SK-N-SH (cell line): ENCODE data around the gene LRMDA. TPM values are rescaled to one million over a fixed set of nuclear protein-coding genes. Genes with fewer than 3 reads are reported as not detected.

ENCODE experiments used
- CTCF ChIA-PET: fragments of 300-600, 350-600 bp; formaldehyde crosslinking; extraction: SDS; loops from one replicate; lab custom pipeline; 2021; lab: Yijun Ruan, JAX
- POLR2A ChIA-PET: fragments of 350-600 bp; sonication (Branson Sonifier 250); formaldehyde crosslinking; extraction: SDS; loops from one replicate; lab custom pipeline; 2020; ENCODE audit warnings: antibody characterized with exemption, inconsistent platforms; lab: Yijun Ruan, JAX
- DNase-seq: peaks from one replicate; pipeline ENCODE4 v3.0.0; 2012
- H2AFZ ChIP-seq: fragments of 200-600 bp; sonication (generic); 2 replicates; pipeline ENCODE4 v1.8.1; 2016; ENCODE audit warnings: antibody characterized with exemption, mild to moderate bottlenecking, low read depth
- H3F3A ChIP-seq: fragments of 200-600 bp; sonication (generic); replicated peaks from 2 replicates; pipeline ENCODE3; 2016; ENCODE audit warnings: antibody characterized with exemption, mild to moderate bottlenecking; ENCODE audit not compliant: insufficient read depth
- H3K27ac ChIP-seq, 2 experiments: fragments of 200-500 bp in 1 of 2; fragments of 200-600 bp in 1 of 2; sonication (Bioruptor generic) in 1 of 2; sonication (generic), shearing (Covaris generic) in 1 of 2; 2 replicates each; pipeline versions ENCODE4 v1.5.1 to v1.6.1; 2014 to 2016; ENCODE audit warnings: low read depth in 2 of 2, inconsistent platforms in 1 of 2, low read length in 1 of 2, mild to moderate bottlenecking in 1 of 2, mixed read lengths in 1 of 2
- H3K27me3 ChIP-seq: fragments of 200-600 bp; sonication (generic), shearing (Covaris generic); 2 replicates; pipeline ENCODE4 v1.6.1; 2016; ENCODE audit warnings: mixed run types; ENCODE audit not compliant: insufficient read depth
- H3K36me3 ChIP-seq, 2 experiments: fragments of 200-500 bp in 1 of 2; fragments of 200-600 bp in 1 of 2; sonication (Bioruptor generic) in 1 of 2; sonication (generic) in 1 of 2; replicated peaks in 1 of 2; 2 replicates each; pipeline versions ENCODE3 to v1.5.1; 2014 to 2016; ENCODE audit warnings: low read length in 1 of 2, mild to moderate bottlenecking in 1 of 2; ENCODE audit not compliant: insufficient read depth in 2 of 2, control insufficient read depth in 1 of 2
- H3K4me1 ChIP-seq, 2 experiments: fragments of 200-500 bp in 1 of 2; fragments of 200-600 bp in 1 of 2; sonication (Bioruptor generic) in 1 of 2; sonication (generic), shearing (Covaris generic) in 1 of 2; 2 replicates each; pipeline versions ENCODE4 v1.5.1 to v1.6.1; 2014 to 2016; ENCODE audit warnings: low read depth in 1 of 2, low read length in 1 of 2, mixed run types in 1 of 2; ENCODE audit not compliant: insufficient read depth in 2 of 2, control insufficient read depth in 1 of 2
- H3K4me2 ChIP-seq: fragments of 200-600 bp; sonication (generic), shearing (Covaris generic); 2 replicates; pipeline ENCODE4 v1.6.1; 2017; ENCODE audit warnings: mixed run types
- H3K4me3 ChIP-seq, 2 experiments: fragments of 200-500 bp in 1 of 2; fragments of 200-600 bp in 1 of 2; sonication (Bioruptor generic) in 1 of 2; sonication (generic), shearing (Covaris generic) in 1 of 2; 2 replicates each; pipeline versions ENCODE4 v1.5.1 to v1.8.1; 2014 to 2016; ENCODE audit warnings: low read depth in 2 of 2, inconsistent platforms in 1 of 2, low read length in 1 of 2, mild to moderate bottlenecking in 1 of 2, mixed read lengths in 1 of 2, moderate library complexity in 1 of 2
- H3K79me2 ChIP-seq: fragments of 200-600 bp; sonication (generic); 2 replicates; pipeline ENCODE4 v1.8.1; 2017; ENCODE audit warnings: mild to moderate bottlenecking; ENCODE audit not compliant: insufficient read depth
- H3K9ac ChIP-seq: fragments of 200-600 bp; sonication (generic); 2 replicates; pipeline ENCODE4 v1.6.1; 2017; ENCODE audit warnings: mixed run types
- H3K9me2 ChIP-seq: fragments of 200-600 bp; sonication (generic); 2 replicates; pipeline ENCODE4 v1.6.1; 2017; ENCODE audit warnings: mixed run types
- H3K9me3 ChIP-seq: fragments of 200-600 bp; sonication (generic); 2 replicates; pipeline ENCODE4 v1.6.1; 2017; ENCODE audit warnings: mixed run types, mild to moderate bottlenecking, moderate library complexity
- H4K20me1 ChIP-seq: fragments of 200-600 bp; sonication (generic); 2 replicates; pipeline ENCODE4 v1.6.1; 2017; ENCODE audit warnings: mild to moderate bottlenecking, mixed run types; ENCODE audit not compliant: insufficient read depth
- CHD2 ChIP-seq: fragments of 150-350 bp; IDR thresholded peaks from 2 replicates; pipeline ENCODE4 v1.6.1; 2018; ENCODE audit warnings: low read length; ENCODE audit not compliant: partially characterized antibody
- ELF1 ChIP-seq: IDR thresholded peaks from 2 replicates; pipeline ENCODE4 v1.4.0; 2012
- EP300 ChIP-seq, 2 experiments: IDR thresholded peaks; 2 replicates each; pipeline versions ENCODE4 v1.4.0 to v1.6.1; 2012; ENCODE audit warnings: borderline replicate concordance in 1 of 2, low read depth in 1 of 2, low read length in 1 of 2
- EZH2phosphoT487 ChIP-seq: fragments of 200-600 bp; sonication (generic); IDR thresholded peaks from 2 replicates; pipeline ENCODE4 v1.6.1; 2017; ENCODE audit warnings: low read depth, mixed run types, mild to moderate bottlenecking, antibody characterized with exemption, moderate library complexity, borderline replicate concordance
- FOXJ3 ChIP-seq: sonication (generic); formaldehyde crosslinking; IDR thresholded peaks from 2 replicates; pipeline ENCODE4 v1.5.1; 2020; ENCODE audit warnings: mild to moderate bottlenecking, missing genetic modification reagents
- FOXM1 ChIP-seq: IDR thresholded peaks from 2 replicates; pipeline ENCODE4 v1.4.0; 2012; ENCODE audit warnings: low read depth, mild to moderate bottlenecking
- GABPA ChIP-seq: IDR thresholded peaks from 2 replicates; pipeline ENCODE4 v1.4.0; 2012; ENCODE audit warnings: low read depth, mild to moderate bottlenecking
- GATA2 ChIP-seq: sonication (generic); formaldehyde crosslinking; IDR thresholded peaks from 2 replicates; pipeline ENCODE4 v1.5.0; 2020; ENCODE audit warnings: mild to moderate bottlenecking, missing genetic modification reagents
- JUND ChIP-seq: IDR thresholded peaks from 2 replicates; pipeline ENCODE4 v1.4.0; 2012
- MEF2A ChIP-seq: IDR thresholded peaks from 2 replicates; pipeline ENCODE4 v1.4.0; 2012; ENCODE audit warnings: low read depth, borderline replicate concordance
- MXI1 ChIP-seq: IDR thresholded peaks from 2 replicates; pipeline ENCODE4 v1.6.1; 2012; ENCODE audit warnings: mild to moderate bottlenecking, low read depth, low read length, improper control_type of control experiment
- NFIC ChIP-seq: IDR thresholded peaks from 2 replicates; pipeline ENCODE4 v1.4.0; 2012; ENCODE audit warnings: borderline replicate concordance
- NRF1 ChIP-seq: IDR thresholded peaks from 2 replicates; pipeline ENCODE4 v1.6.1; 2012; ENCODE audit warnings: low read depth, mild to moderate bottlenecking, low read length
- POLR2AphosphoS5 ChIP-seq: IDR thresholded peaks from 2 replicates; pipeline ENCODE4 v1.6.1; 2012; ENCODE audit warnings: low read depth, low read length
- RCOR1 ChIP-seq: fragments of 150-350 bp; IDR thresholded peaks from 2 replicates; pipeline ENCODE4 v1.6.1; 2017; ENCODE audit warnings: antibody characterized with exemption, low read length
- RFX5 ChIP-seq: IDR thresholded peaks from 2 replicates; pipeline ENCODE4 v1.6.1; 2012; ENCODE audit warnings: mild to moderate bottlenecking, improper control_type of control experiment, low read length
- RXRA ChIP-seq: IDR thresholded peaks from 2 replicates; pipeline ENCODE4 v1.4.0; 2012; ENCODE audit warnings: low read depth, mild to moderate bottlenecking, borderline replicate concordance
- SMC3 ChIP-seq: IDR thresholded peaks from 2 replicates; pipeline ENCODE4 v1.6.1; 2012; ENCODE audit warnings: low read depth, low read length, improper control_type of control experiment
- TAF1 ChIP-seq: IDR thresholded peaks from 2 replicates; pipeline ENCODE4 v1.6.1; 2012; ENCODE audit warnings: low read depth, mild to moderate bottlenecking, low read length, moderate library complexity, borderline replicate concordance
- TEAD4 ChIP-seq: IDR thresholded peaks from 2 replicates; pipeline ENCODE4 v1.4.0; 2012; ENCODE audit warnings: mild to moderate bottlenecking, borderline replicate concordance; ENCODE audit not compliant: insufficient read depth
- WGBS: methylation state at CpG from one replicate; pipeline ENCODE4 v1.1.6; 2017; ENCODE audit warnings: low lambda C conversion rate; 5-methylcytosine and 5-hydroxymethylcytosine counted together
- polyA plus RNA-seq, 3 experiments: library from polyadenylated mRNA; depleted of rRNA; stranded (reverse); fragments of >200 nt; gene quantifications; 2 replicates each; pipeline ENCODE4 v1.2.3, GENCODE V29; 2012
- TF ChIP-seq, protein P1 (sequence below): IDR thresholded peaks from 2 replicates; pipeline ENCODE4 v1.4.0; 2012; ENCODE audit warnings: low read depth, borderline replicate concordance
- TF ChIP-seq, protein P2 (sequence below): IDR thresholded peaks from 2 replicates; pipeline ENCODE4; 2012
- TF ChIP-seq, protein P3 (sequence below): IDR thresholded peaks from 2 replicates; pipeline ENCODE4 v1.4.0; 2012; ENCODE audit warnings: low read depth
- TF ChIP-seq, protein P4 (sequence below): fragments of 150-350 bp; IDR thresholded peaks from 2 replicates; pipeline ENCODE4 v1.6.1; 2017; ENCODE audit warnings: antibody characterized with exemption, low read length, low read depth, borderline replicate concordance
- TF ChIP-seq, protein P5 (sequence below): IDR thresholded peaks from 2 replicates; pipeline ENCODE4 v1.6.1; 2012; ENCODE audit warnings: mild to moderate bottlenecking, low read depth, low read length, moderate library complexity
- TF ChIP-seq, protein P6 (sequence below): IDR thresholded peaks from 2 replicates; pipeline ENCODE4 v1.4.0; 2012; ENCODE audit warnings: low read depth, borderline replicate concordance

LRMDA gene
- polyA plus RNA-seq, 1 of the 3 experiments (the other 2 are of a cell fraction): 0.95 TPM

DNA sequence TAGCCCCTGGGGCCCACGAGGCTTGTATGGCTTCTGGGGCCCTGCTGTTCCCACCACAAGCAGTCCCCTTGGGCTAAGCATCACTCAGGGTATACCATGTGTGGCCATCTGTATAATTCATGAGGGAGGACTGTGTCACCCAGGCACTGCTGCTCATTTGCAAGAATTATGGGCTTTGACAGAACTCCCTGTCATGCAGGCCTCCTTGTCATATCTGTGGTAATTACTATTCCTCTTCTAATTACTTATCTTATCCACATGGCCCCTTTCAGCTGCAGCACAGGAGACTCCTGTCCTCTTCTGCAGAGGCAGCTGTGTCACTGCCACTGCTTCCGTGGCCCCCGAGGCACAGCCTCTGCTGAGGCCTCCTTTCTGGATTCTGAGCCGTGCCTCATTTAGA, 46.3 kb downstream of the LRMDA start:
- no peaks in the 10 kb centered on the region for H3F3A ChIP-seq
- no peaks in the 10 kb centered on the region for H3K79me2 ChIP-seq
- H3K4me1 ChIP-seq: peaks cover 0 to 16% of the 10 kb centered on the region in 2 experiments; a peak in 2 of 4 replicates
- no peaks in the 10 kb centered on the region for H3K27me3 ChIP-seq
- WGBS: 50% methylated on average over 4 of the region's 4 CpGs
- peak overlapping the region in 1 of 2 experiments; percentile 89; a peak in 2 of 4 replicates for H3K27ac ChIP-seq
- H4K20me1 ChIP-seq: no peaks in the 10 kb centered on the region
- H3K36me3 ChIP-seq: no peaks in the 10 kb centered on the region
- no peaks in the 10 kb centered on the region for H3K9me3 ChIP-seq
- H3K4me2 ChIP-seq: no peak overlapping the region
- H3K9ac ChIP-seq: no peak overlapping the region
- no peak overlapping the region for H2AFZ ChIP-seq
- ChIA-PET POLR2A (interaction anchor here (2.2 to 2.4 kb wide), 2 partner anchors 30 to 77 kb away, joined by 10 to 13 read pairs; partner anchors contain the start of gene ZNF503), CTCF (interaction anchor here (0.8 to 1.8 kb wide), 4 partner anchors 10 to 559 kb away, joined by 3 to 6 read pairs (median 4); no protein-coding TSS in a partner anchor)
- H3K9me2 ChIP-seq: no peaks in the 10 kb centered on the region
- H3K4me3 ChIP-seq: no peak overlapping the region
- DNase-seq: peak; percentile 76
- no peak for TF ChIP-seq SMC3
- TF ChIP-seq, protein P1, sequence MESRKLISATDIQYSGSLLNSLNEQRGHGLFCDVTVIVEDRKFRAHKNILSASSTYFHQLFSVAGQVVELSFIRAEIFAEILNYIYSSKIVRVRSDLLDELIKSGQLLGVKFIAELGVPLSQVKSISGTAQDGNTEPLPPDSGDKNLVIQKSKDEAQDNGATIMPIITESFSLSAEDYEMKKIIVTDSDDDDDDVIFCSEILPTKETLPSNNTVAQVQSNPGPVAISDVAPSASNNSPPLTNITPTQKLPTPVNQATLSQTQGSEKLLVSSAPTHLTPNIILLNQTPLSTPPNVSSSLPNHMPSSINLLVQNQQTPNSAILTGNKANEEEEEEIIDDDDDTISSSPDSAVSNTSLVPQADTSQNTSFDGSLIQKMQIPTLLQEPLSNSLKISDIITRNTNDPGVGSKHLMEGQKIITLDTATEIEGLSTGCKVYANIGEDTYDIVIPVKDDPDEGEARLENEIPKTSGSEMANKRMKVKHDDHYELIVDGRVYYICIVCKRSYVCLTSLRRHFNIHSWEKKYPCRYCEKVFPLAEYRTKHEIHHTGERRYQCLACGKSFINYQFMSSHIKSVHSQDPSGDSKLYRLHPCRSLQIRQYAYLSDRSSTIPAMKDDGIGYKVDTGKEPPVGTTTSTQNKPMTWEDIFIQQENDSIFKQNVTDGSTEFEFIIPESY: no peak
- peak; percentile 88 for TF ChIP-seq CHD2
- TF ChIP-seq, protein P2, sequence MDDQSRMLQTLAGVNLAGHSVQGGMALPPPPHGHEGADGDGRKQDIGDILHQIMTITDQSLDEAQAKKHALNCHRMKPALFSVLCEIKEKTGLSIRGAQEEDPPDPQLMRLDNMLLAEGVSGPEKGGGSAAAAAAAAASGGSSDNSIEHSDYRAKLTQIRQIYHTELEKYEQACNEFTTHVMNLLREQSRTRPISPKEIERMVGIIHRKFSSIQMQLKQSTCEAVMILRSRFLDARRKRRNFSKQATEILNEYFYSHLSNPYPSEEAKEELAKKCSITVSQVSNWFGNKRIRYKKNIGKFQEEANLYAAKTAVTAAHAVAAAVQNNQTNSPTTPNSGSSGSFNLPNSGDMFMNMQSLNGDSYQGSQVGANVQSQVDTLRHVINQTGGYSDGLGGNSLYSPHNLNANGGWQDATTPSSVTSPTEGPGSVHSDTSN: peak; percentile 11; the same call in 1 of the 2 replicates
- peak; percentile 92 for TF ChIP-seq MXI1
- TF ChIP-seq GABPA: no peak
- TF ChIP-seq MEF2A: no peak
- 0 out of 2 replicates have a peak, but pooled peaks have one; percentile 42 for TF ChIP-seq POLR2AphosphoS5
- TF ChIP-seq NRF1: no peak
- TF ChIP-seq EP300 (IDR thresholded peaks at IDR 0.05; ENCODE audit: borderline replicate concordance in 1 of 2, low read depth in 1 of 2, low read length in 1 of 2): peak in 1 of 2 experiments; percentile 99; a peak in 2 of 4 replicates
- TF ChIP-seq, protein P3, sequence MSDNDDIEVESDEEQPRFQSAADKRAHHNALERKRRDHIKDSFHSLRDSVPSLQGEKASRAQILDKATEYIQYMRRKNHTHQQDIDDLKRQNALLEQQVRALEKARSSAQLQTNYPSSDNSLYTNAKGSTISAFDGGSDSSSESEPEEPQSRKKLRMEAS: no peak
- TF ChIP-seq RFX5: no peak
- TF ChIP-seq RCOR1: peak; percentile 98
- no peak for TF ChIP-seq FOXM1
- TF ChIP-seq, protein P4, sequence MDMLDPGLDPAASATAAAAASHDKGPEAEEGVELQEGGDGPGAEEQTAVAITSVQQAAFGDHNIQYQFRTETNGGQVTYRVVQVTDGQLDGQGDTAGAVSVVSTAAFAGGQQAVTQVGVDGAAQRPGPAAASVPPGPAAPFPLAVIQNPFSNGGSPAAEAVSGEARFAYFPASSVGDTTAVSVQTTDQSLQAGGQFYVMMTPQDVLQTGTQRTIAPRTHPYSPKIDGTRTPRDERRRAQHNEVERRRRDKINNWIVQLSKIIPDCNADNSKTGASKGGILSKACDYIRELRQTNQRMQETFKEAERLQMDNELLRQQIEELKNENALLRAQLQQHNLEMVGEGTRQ: no peak
- TF ChIP-seq GATA2: peak; percentile 92
- TF ChIP-seq FOXJ3 (CRISPR knock-in tag): peak; percentile 91
- no peak for TF ChIP-seq NFIC
- no peak for TF ChIP-seq EZH2phosphoT487
- TF ChIP-seq, protein P5, sequence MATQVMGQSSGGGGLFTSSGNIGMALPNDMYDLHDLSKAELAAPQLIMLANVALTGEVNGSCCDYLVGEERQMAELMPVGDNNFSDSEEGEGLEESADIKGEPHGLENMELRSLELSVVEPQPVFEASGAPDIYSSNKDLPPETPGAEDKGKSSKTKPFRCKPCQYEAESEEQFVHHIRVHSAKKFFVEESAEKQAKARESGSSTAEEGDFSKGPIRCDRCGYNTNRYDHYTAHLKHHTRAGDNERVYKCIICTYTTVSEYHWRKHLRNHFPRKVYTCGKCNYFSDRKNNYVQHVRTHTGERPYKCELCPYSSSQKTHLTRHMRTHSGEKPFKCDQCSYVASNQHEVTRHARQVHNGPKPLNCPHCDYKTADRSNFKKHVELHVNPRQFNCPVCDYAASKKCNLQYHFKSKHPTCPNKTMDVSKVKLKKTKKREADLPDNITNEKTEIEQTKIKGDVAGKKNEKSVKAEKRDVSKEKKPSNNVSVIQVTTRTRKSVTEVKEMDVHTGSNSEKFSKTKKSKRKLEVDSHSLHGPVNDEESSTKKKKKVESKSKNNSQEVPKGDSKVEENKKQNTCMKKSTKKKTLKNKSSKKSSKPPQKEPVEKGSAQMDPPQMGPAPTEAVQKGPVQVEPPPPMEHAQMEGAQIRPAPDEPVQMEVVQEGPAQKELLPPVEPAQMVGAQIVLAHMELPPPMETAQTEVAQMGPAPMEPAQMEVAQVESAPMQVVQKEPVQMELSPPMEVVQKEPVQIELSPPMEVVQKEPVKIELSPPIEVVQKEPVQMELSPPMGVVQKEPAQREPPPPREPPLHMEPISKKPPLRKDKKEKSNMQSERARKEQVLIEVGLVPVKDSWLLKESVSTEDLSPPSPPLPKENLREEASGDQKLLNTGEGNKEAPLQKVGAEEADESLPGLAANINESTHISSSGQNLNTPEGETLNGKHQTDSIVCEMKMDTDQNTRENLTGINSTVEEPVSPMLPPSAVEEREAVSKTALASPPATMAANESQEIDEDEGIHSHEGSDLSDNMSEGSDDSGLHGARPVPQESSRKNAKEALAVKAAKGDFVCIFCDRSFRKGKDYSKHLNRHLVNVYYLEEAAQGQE: no peak
- TF ChIP-seq RXRA: no peak
- no peak for TF ChIP-seq JUND
- no peak for TF ChIP-seq TEAD4
- TF ChIP-seq, protein P6, sequence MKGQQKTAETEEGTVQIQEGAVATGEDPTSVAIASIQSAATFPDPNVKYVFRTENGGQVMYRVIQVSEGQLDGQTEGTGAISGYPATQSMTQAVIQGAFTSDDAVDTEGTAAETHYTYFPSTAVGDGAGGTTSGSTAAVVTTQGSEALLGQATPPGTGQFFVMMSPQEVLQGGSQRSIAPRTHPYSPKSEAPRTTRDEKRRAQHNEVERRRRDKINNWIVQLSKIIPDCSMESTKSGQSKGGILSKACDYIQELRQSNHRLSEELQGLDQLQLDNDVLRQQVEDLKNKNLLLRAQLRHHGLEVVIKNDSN: no peak
- no peak for TF ChIP-seq TAF1
- no peak for TF ChIP-seq ELF1
